H1 (cell line): ENCODE results near the gene KIAA1328. TPM values are rescaled to one million over a fixed set of nuclear protein-coding genes. Genes with fewer than 3 reads are reported as not detected.

Source experiments
- CTCF ChIA-PET: fragments of 300-600 bp; sonication (Branson Sonifier 250); formaldehyde crosslinking; loops from one replicate; lab custom pipeline; 2021; ENCODE audit not compliant: partially characterized antibody; lab: Charles Lee
- POLR2A ChIA-PET: fragments of 300-600 bp; sonication (Branson Sonifier 250); formaldehyde crosslinking; loops from one replicate; lab custom pipeline; 2021; ENCODE audit warnings: inconsistent platforms; ENCODE audit not compliant: partially characterized antibody; lab: Charles Lee
- DNase-seq, 2 experiments: peaks; one replicate each; pipeline versions ENCODE4 v3.0.0 to v3.0.0-alpha.2; 2010 to 2022; ENCODE audit warnings: low spot score in 2 of 2, low read depth in 1 of 2, mixed read lengths in 1 of 2
- FAIRE-seq: peaks from 2 replicates; lab custom pipeline; 2011; peaks lifted over from hg19 to GRCh38; lab: Jason Lieb, UNC
- H2AFZ ChIP-seq: 2 replicates; pipeline ENCODE4 v1.8.1; 2012; ENCODE audit warnings: low read length, inconsistent platforms
- H2AK5ac ChIP-seq: 2 replicates; pipeline ENCODE4 v1.6.1; 2013; ENCODE audit warnings: low read depth, low read length
- H2BK120ac ChIP-seq: replicated peaks from 2 replicates; pipeline ENCODE3; 2013; ENCODE audit warnings: low read depth, low read length, inconsistent platforms
- H2BK12ac ChIP-seq: 2 replicates; pipeline ENCODE4 v1.6.1; 2013; ENCODE audit warnings: low read depth, low read length
- H2BK15ac ChIP-seq: 2 replicates; pipeline ENCODE4 v1.6.1; 2013; ENCODE audit warnings: low read length
- H2BK20ac ChIP-seq: 2 replicates; pipeline ENCODE4 v1.6.1; 2013; ENCODE audit warnings: low read length
- H2BK5ac ChIP-seq: 2 replicates; pipeline ENCODE4 v1.6.1; 2013; ENCODE audit warnings: low read depth, low read length
- H3K14ac ChIP-seq: 2 replicates; pipeline ENCODE4 v1.6.1; 2013; ENCODE audit warnings: inconsistent platforms; ENCODE audit not compliant: insufficient read length
- H3K18ac ChIP-seq: 2 replicates; pipeline ENCODE4 v1.6.1; 2013; ENCODE audit warnings: low read length; ENCODE audit errors: extremely low read depth
- H3K23ac ChIP-seq: 2 replicates; pipeline ENCODE4 v1.6.1; 2013; ENCODE audit warnings: inconsistent platforms; ENCODE audit not compliant: insufficient read length
- H3K23me2 ChIP-seq: 2 replicates; pipeline ENCODE4 v1.6.1; 2013; ENCODE audit warnings: low read depth, low read length
- H3K27ac ChIP-seq: 2 replicates; pipeline ENCODE4 v1.6.1; 2011; ENCODE audit warnings: low read depth, low read length, inconsistent platforms
- H3K27me3 ChIP-seq, 4 experiments: replicated peaks in 1 of 4; 1 replicate in 1 of 4; 2 replicates in 3 of 4; pipeline versions ENCODE4 v1.6.1 to v1.8.1; 2011 to 2013; ENCODE audit warnings: low read length in 3 of 4, mild to moderate bottlenecking in 3 of 4, inconsistent platforms in 2 of 4, mixed read lengths in 2 of 4, moderate library complexity in 1 of 4; ENCODE audit not compliant: control insufficient read depth in 3 of 4, insufficient read depth in 3 of 4; ENCODE audit errors: extremely low read depth in 1 of 4
- H3K36me3 ChIP-seq, 4 experiments: 2 replicates each; pipeline versions ENCODE4 v1.6.1 to v1.8.1; 2011 to 2013; ENCODE audit warnings: mild to moderate bottlenecking in 4 of 4, low read length in 3 of 4, moderate library complexity in 2 of 4, control low read depth in 1 of 4, inconsistent platforms in 1 of 4; ENCODE audit not compliant: insufficient read depth in 4 of 4, control insufficient read depth in 2 of 4
- H3K4ac ChIP-seq: replicated peaks from 2 replicates; pipeline ENCODE3; 2013; ENCODE audit warnings: low read length, low read depth, mixed read lengths, inconsistent platforms; ENCODE audit not compliant: insufficient read length
- H3K4me1 ChIP-seq, 4 experiments: replicated peaks in 1 of 4; 1 replicate in 1 of 4; 2 replicates in 3 of 4; pipeline versions ENCODE4 v1.6.1 to v1.8.1; 2011 to 2013; ENCODE audit warnings: low read length in 3 of 4, inconsistent platforms in 2 of 4, mixed read lengths in 1 of 4; ENCODE audit not compliant: insufficient read depth in 4 of 4, control insufficient read depth in 3 of 4
- H3K4me2 ChIP-seq, 2 experiments: 2 replicates each; pipeline versions ENCODE4 v1.6.1 to v1.8.1; 2011 to 2013; ENCODE audit warnings: low read depth in 2 of 2, low read length in 2 of 2, control low read depth in 1 of 2, inconsistent platforms in 1 of 2, mild to moderate bottlenecking in 1 of 2; ENCODE audit not compliant: insufficient read depth in 1 of 2
- H3K4me3 ChIP-seq, 4 experiments: fragments of 200-600, 300-600 bp in 1 of 4; sonication (generic), shearing (Covaris generic), sonication (Bioruptor Twin) in 1 of 4; 2 replicates each; pipeline versions ENCODE4 v1.5.1 to v1.8.1; 2011 to 2016; ENCODE audit warnings: low read length in 4 of 4, low read depth in 3 of 4, control low read depth in 2 of 4, inconsistent platforms in 2 of 4, mild to moderate bottlenecking in 2 of 4, mixed read lengths in 1 of 4, moderate library complexity in 1 of 4; ENCODE audit not compliant: insufficient read depth in 2 of 4; ENCODE audit errors: extremely low read depth in 1 of 4
- H3K56ac ChIP-seq: replicated peaks from 2 replicates; pipeline ENCODE3; 2013; ENCODE audit warnings: low read depth, mild to moderate bottlenecking, mixed read lengths, low read length, inconsistent platforms; ENCODE audit not compliant: insufficient read length
- H3K79me1 ChIP-seq: 2 replicates; pipeline ENCODE4 v1.6.1; 2013; ENCODE audit warnings: low read depth, low read length, control low read depth
- H3K79me2 ChIP-seq, 2 experiments: 2 replicates each; pipeline versions ENCODE4 v1.6.1 to v1.8.1; 2012 to 2013; ENCODE audit warnings: low read length in 2 of 2, mild to moderate bottlenecking in 2 of 2, inconsistent platforms in 1 of 2; ENCODE audit not compliant: insufficient read depth in 2 of 2, control insufficient read depth in 1 of 2
- H3K9ac ChIP-seq, 4 experiments: replicated peaks in 1 of 4; 1 replicate in 1 of 4; 2 replicates in 3 of 4; pipeline versions ENCODE4 v1.6.1 to v1.8.1; 2011 to 2013; ENCODE audit warnings: low read depth in 3 of 4, low read length in 3 of 4, control low read depth in 2 of 4, mild to moderate bottlenecking in 2 of 4, moderate library complexity in 2 of 4, inconsistent platforms in 1 of 4; ENCODE audit errors: extremely low read depth in 1 of 4
- H3K9me3 ChIP-seq, 2 experiments: 2 replicates each; pipeline versions ENCODE4 v1.6.1 to v1.8.1; 2012 to 2013; ENCODE audit warnings: mild to moderate bottlenecking in 2 of 2, moderate library complexity in 2 of 2, control low read depth in 1 of 2, inconsistent platforms in 1 of 2, low read depth in 1 of 2, low read length in 1 of 2, mixed read lengths in 1 of 2; ENCODE audit not compliant: insufficient read depth in 2 of 2
- H4K20me1 ChIP-seq, 2 experiments: replicated peaks in 1 of 2; 2 replicates each; pipeline versions ENCODE3 to v1.8.1; 2011 to 2013; ENCODE audit warnings: inconsistent platforms in 2 of 2, low read length in 2 of 2, mild to moderate bottlenecking in 1 of 2; ENCODE audit not compliant: insufficient read depth in 2 of 2, control insufficient read depth in 1 of 2
- H4K5ac ChIP-seq: 2 replicates; pipeline ENCODE4 v1.6.1; 2013; ENCODE audit warnings: low read length, low read depth, mixed read lengths, inconsistent platforms; ENCODE audit not compliant: insufficient read length
- H4K8ac ChIP-seq: 2 replicates; pipeline ENCODE4 v1.8.0; 2013; ENCODE audit warnings: mild to moderate bottlenecking, moderate library complexity, low read length, inconsistent platforms; ENCODE audit not compliant: insufficient read depth; ENCODE audit errors: extremely low read depth
- H4K91ac ChIP-seq: replicated peaks from 2 replicates; pipeline ENCODE3; 2013; ENCODE audit warnings: low read length, mixed read lengths, inconsistent platforms; ENCODE audit not compliant: insufficient read length
- CHD1 ChIP-seq: IDR thresholded peaks from 2 replicates; pipeline ENCODE4 v1.6.1; 2012; ENCODE audit warnings: low read depth, low read length, improper control_type of control experiment
- E2F6 ChIP-seq: IDR thresholded peaks from 2 replicates; pipeline ENCODE4 v1.6.1; 2012; ENCODE audit warnings: inconsistent platforms
- KDM5A ChIP-seq: fragments of 200-600 bp; IDR thresholded peaks from 2 replicates; pipeline ENCODE4 v1.7.1; 2012; ENCODE audit warnings: mild to moderate bottlenecking, low read length, inconsistent platforms, mixed read lengths
- PHF8 ChIP-seq: fragments of 200-600 bp; sonication (generic); conservative IDR thresholded peaks from 2 replicates; pipeline ENCODE4 v1.7.1; 2012; ENCODE audit warnings: low read depth, mild to moderate bottlenecking, inconsistent platforms, low read length, moderate library complexity
- POLR2A ChIP-seq, 2 experiments: IDR thresholded peaks; 1 replicate in 1 of 2; 2 replicates in 1 of 2; pipeline ENCODE4 v1.6.1; 2011; ENCODE audit warnings: low read depth in 2 of 2, low read length in 2 of 2, mild to moderate bottlenecking in 2 of 2; ENCODE audit errors: control extremely low read depth in 1 of 2
- POLR2AphosphoS5 ChIP-seq: IDR thresholded peaks from 2 replicates; pipeline ENCODE4 v1.6.1; 2011; ENCODE audit warnings: low read depth, low read length
- SAP30 ChIP-seq: fragments of 300-600 bp; sonication (generic); IDR thresholded peaks from 2 replicates; pipeline ENCODE4 v1.7.1; 2012; ENCODE audit warnings: low read length, moderate library complexity, mild to moderate bottlenecking, inconsistent platforms; ENCODE audit not compliant: insufficient read depth, insufficient replicate concordance
- WGBS, 2 experiments: shearing (Covaris generic) in 1 of 2; methylation state at CpG; one replicate each; pipeline versions ENCODE4 v1.1.6 to v1.1.7; 2013 to 2015; ENCODE audit warnings: low lambda C conversion rate in 2 of 2, mixed read lengths in 2 of 2, inconsistent platforms in 1 of 2, low coverage in 1 of 2, missing lambda C conversion rate in 1 of 2; ENCODE audit not compliant: insufficient replicate concordance in 2 of 2, insufficient coverage in 1 of 2, insufficient read length in 1 of 2; ENCODE audit errors: extremely low coverage in 1 of 2, missing lambda C conversion rate in 1 of 2; 5-methylcytosine and 5-hydroxymethylcytosine counted together
- polyA plus RNA-seq, 7 experiments: library from polyadenylated mRNA; depleted of rRNA in 3 of 7; stranded (reverse) in 5 of 7; unstranded in 2 of 7; fragments of >200 nt in 5 of 7; fragments of 200-250 nt in 2 of 7; gene quantifications; 1 replicate in 5 of 7; 2 replicates in 1 of 7; 4 replicates in 1 of 7; pipeline versions ENCODE4 v1.2.1 to v1.2.3, GENCODE V29; 2011 to 2013; ENCODE audit warnings: missing spikeins in 2 of 7, mixed read lengths in 2 of 7
- total RNA-seq: library from RNA; stranded (reverse); fragmentation: NEBNext Ultra II Directional; extraction: Animal tissue kit (Norgen Biotek cat#: 25700); gene quantifications from 2 replicates; pipeline ENCODE4 v1.2.1, GENCODE V29; 2021

KIAA1328 gene
- total and polyA plus RNA-seq, 2 of the 8 experiments (the other 6 are each of a cell fraction or from before 2014, with no cell fraction given): 2.6 to 5.7 TPM

- no peak overlapping the region for H3K14ac ChIP-seq
- TF ChIP-seq CHD1 (no peak), POLR2AphosphoS5 (peak; percentile 72), SAP30 (peak; percentile 79), POLR2A (IDR thresholded peaks at IDR 0.05; ENCODE audit: control extremely low read depth in 1 of 2, low read depth in 2 of 2, low read length in 2 of 2) (peak in 1 of 2 experiments; percentile 72; a peak in 2 of 3 replicates), E2F6 (no peak), PHF8 (no peak), KDM5A (no peak)
- peaks cover 0 to under 1% (median 0%) of the 10 kb centered on the region in 4 experiments; a peak in 3 of 8 replicates for H3K36me3 ChIP-seq
- POLR2A ChIA-PET: interaction anchor here (0.8 to 1.6 kb wide), 4 partner anchors 12 to 61 kb away, joined by 3 to 5 read pairs (median 4); no protein-coding TSS in a partner anchor
- FAIRE-seq (peak; percentile 7), DNase-seq (no peak)
- H3K9me3 ChIP-seq: no peaks in the 10 kb centered on the region
- peak overlapping the region; percentile 92 to 98 (median 95) for H3K4me3 ChIP-seq
- H3K27ac ChIP-seq: peak overlapping the region; percentile 68
- peaks cover 7% of the 10 kb centered on the region for H3K23me2 ChIP-seq
- peak overlapping the region; percentile 70 for H3K56ac ChIP-seq
- H3K79me2 ChIP-seq: peaks cover 0 to 12% of the 10 kb centered on the region in 2 experiments; a peak in 3 of 4 replicates
- WGBS, 2 experiments: 3% methylated on average over 16 of the region's 18 CpGs; no CpG with 5 or more reads in 1 of the 2 experiments
- no peak overlapping the region for H3K23ac ChIP-seq
- no peaks in the 10 kb centered on the region for H4K20me1 ChIP-seq
- H2AFZ ChIP-seq: peak overlapping the region; percentile 77
- peaks cover 0 to 5% (median 2%) of the 10 kb centered on the region in 4 experiments; a peak in 1 of 7 replicates for H3K4me1 ChIP-seq
- peak overlapping the region; percentile 89 for H3K4ac ChIP-seq
- peak overlapping the region; percentile 73 for H4K5ac ChIP-seq
- H2BK20ac ChIP-seq: no peak overlapping the region
- H2BK15ac ChIP-seq: no peak overlapping the region
- H2BK120ac ChIP-seq: no peak overlapping the region
- peak overlapping the region; percentile 71 to 95 for H3K4me2 ChIP-seq
- peak overlapping the region; percentile 70 to 95 (median 81) for H3K9ac ChIP-seq
- H4K91ac ChIP-seq: peak overlapping the region; percentile 86
- CTCF ChIA-PET: interaction anchor here (0.6 to 2.6 kb wide), 7 partner anchors 11 to 851 kb away, joined by 3 to 14 read pairs (median 5); no protein-coding TSS in a partner anchor
- H4K8ac ChIP-seq: peak overlapping the region; percentile 82; the same call in 1 of the 2 replicates
- H2AK5ac ChIP-seq: no peak overlapping the region
- peak overlapping the region; percentile 98 for H2BK5ac ChIP-seq
- peak overlapping the region; percentile 97 for H2BK12ac ChIP-seq
- H3K79me1 ChIP-seq: no peaks in the 10 kb centered on the region; the same call in 1 of the 2 replicates
- H3K18ac ChIP-seq: peak overlapping the region; percentile 94
- no peaks in the 10 kb centered on the region for H3K27me3 ChIP-seq
Observed at GRCh38 chr18:36828157-36828629, 734 bp upstream of the KIAA1328 start.
